ENCODE data around the gene KCNQ1. TPM values are rescaled to one million over a fixed set of nuclear protein-coding genes. Genes with fewer than 3 reads are reported as not detected.

Gene KCNQ1
- total and polyA plus RNA-seq, 2 donors (not counting 1 experiment from before 2014, with no cell fraction given), result 21.5 to 28.8 TPM

DNA sequence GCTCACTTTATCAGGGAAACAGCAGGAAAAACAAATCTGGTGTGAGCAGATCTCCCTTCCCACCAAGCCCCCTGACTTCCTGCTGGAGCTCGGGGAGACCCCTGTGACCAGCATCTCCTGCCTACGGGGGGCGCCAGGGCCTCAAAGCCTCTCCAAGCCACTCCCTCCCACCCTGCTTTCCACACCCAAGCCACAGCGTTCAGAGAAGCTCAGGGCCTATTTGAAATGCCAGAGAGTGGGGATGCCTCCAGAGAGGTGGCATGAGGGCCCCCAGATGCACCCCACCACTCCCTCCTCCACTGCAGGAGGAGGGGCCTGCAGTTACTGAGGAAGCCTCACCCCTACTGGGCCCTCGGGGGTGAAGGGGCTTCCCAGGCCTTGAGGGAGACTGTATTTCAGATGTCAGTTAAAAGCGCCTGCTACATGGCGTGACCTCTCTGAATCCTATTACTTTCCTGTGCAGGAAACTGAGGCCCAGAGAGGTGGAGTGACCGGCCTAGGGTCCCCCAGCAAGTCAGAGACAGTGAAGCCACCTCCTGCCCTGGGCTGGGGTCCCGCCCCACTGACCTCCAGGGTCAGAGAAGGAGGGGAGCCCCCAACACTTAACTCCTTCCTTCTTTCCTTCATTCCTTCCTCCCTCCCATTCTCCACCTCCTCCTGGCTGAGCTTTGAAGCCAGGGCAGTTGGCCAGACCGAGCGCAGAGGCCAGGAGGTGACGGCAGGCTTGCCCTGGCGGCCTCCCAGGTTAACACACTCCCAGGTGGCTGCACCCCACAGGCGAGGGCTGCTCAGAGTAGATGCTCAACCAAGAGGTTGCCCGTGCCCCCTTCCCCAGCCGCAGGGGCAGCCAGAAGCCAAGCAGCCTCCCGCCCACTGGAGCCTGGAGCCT lies 446.8 kb downstream of the KCNQ1 start:
- Histone ChIP-seq H3K4me1 (ENCODE audit: control insufficient read depth in 2 of 2, insufficient read depth in 2 of 2, low read length in 2 of 2) (peaks cover 15 to 23% of the 10 kb centered on the region in 2 donors), H3K79me2 (ENCODE audit: control insufficient read depth, insufficient read depth, low read length) (no peaks in the 10 kb centered on the region), H3K27me3 (replicated peaks in 1 of 4; ENCODE audit: control extremely low read depth in 1 of 4, control insufficient read depth in 3 of 4, insufficient read depth in 4 of 4, low read length in 3 of 4) (peaks cover 0 to 7% (median 0%) of the 10 kb centered on the region in 4 experiments), H4K20me1 (ENCODE audit: control insufficient read depth, insufficient read depth, low read length, poor library complexity, severe bottlenecking) (no peaks in the 10 kb centered on the region), H3K9me3 (ENCODE audit: control extremely low read depth in 1 of 3, control insufficient read depth in 2 of 3, insufficient read depth in 1 of 3, low read length in 2 of 3) (no peaks in the 10 kb centered on the region), H3K4me2 (replicated peaks; ENCODE audit: low read depth, low read length, poor library complexity, severe bottlenecking) (peak overlapping the region; percentile 98), H2AFZ (ENCODE audit: insufficient read depth, low read depth, low read length, poor library complexity, severe bottlenecking) (peak overlapping the region; percentile 87), H3K9ac (ENCODE audit: low read length) (peak overlapping the region; percentile 66), H3K36me3 (replicated peaks in 1 of 2; ENCODE audit: control extremely low read depth in 1 of 2, control insufficient read depth in 1 of 2, extremely low read depth in 1 of 2, insufficient read depth in 2 of 2, low read length in 1 of 2) (no peaks in the 10 kb centered on the region), H3K4me3 (ENCODE audit: control extremely low read depth in 1 of 5, extremely low read depth in 1 of 5, insufficient read depth in 1 of 5, low read depth in 2 of 5, low read length in 4 of 5) (peak overlapping the region in 4 of 5 experiments; percentile 33 to 62 (median 50)), H3K27ac (ENCODE audit: low read length in 2 of 2) (no peak overlapping the region)
- no peak for TF ChIP-seq EZH2 (IDR thresholded peaks at IDR 0.05; ENCODE audit: borderline replicate concordance, insufficient read depth, low read depth, low read length, poor library complexity, severe bottlenecking)
- TF ChIP-seq, protein P1, sequence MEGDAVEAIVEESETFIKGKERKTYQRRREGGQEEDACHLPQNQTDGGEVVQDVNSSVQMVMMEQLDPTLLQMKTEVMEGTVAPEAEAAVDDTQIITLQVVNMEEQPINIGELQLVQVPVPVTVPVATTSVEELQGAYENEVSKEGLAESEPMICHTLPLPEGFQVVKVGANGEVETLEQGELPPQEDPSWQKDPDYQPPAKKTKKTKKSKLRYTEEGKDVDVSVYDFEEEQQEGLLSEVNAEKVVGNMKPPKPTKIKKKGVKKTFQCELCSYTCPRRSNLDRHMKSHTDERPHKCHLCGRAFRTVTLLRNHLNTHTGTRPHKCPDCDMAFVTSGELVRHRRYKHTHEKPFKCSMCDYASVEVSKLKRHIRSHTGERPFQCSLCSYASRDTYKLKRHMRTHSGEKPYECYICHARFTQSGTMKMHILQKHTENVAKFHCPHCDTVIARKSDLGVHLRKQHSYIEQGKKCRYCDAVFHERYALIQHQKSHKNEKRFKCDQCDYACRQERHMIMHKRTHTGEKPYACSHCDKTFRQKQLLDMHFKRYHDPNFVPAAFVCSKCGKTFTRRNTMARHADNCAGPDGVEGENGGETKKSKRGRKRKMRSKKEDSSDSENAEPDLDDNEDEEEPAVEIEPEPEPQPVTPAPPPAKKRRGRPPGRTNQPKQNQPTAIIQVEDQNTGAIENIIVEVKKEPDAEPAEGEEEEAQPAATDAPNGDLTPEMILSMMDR (IDR thresholded peaks at IDR 0.05), result no peak
- Mint-ChIP-seq H3K27ac (no peak overlapping the region), H3K4me3 (peak overlapping the region; percentile 75), H3K9me3 (ENCODE audit: insufficient read depth) (no peaks in the 10 kb centered on the region), H3K4me1 (peaks cover 21% of the 10 kb centered on the region), H3K27me3 (no peaks in the 10 kb centered on the region)
- ATAC-seq (ENCODE audit: low read depth), result no peak
- intact Hi-C loops (cut with micrococcal nuclease), result loop anchor here (1.0 to 2.0 kb wide), 2 partner anchors 358 to 447 kb away; partner anchors contain the start of genes KCNQ1 and TRPM5
- no peak for DNase-seq
- WGBS (ENCODE audit: insufficient coverage), result 54% methylated on average over 13 of the region's 17 CpGs
- CTCF ChIA-PET, result interaction anchor here (0.8 to 16.1 kb wide), 12 partner anchors 8 to 471 kb away, joined by 3 to 595 read pairs (median 5); partner anchors contain the start of gene PHLDA2
- POLR2A ChIA-PET, result interaction anchor here (0.5 to 2.4 kb wide), 3 partner anchors 10 to 468 kb away, joined by 3 to 9 read pairs (median 7); a partner anchor contains a TSS

All from B cell (primary cell).